Adrenal gland (tissue), 12 donors: Measurements from ENCODE around the gene FOXJ3. TPM values are rescaled to one million over a fixed set of nuclear protein-coding genes. Genes with fewer than 3 reads are reported as not detected.

Source experiments
- DNase-seq, 7 donors: peaks; one replicate each; pipeline ENCODE4 v3.0.0-alpha.2; 2019 to 2020
- H3K27ac ChIP-seq, 5 donors: fragments of 200-600 bp; sonication (generic) in 4 of 5; 1 replicate in 3 of 5; 2 replicates in 2 of 5; pipeline versions ENCODE4 v1.5.1 to v1.8.0; 2016 to 2020; ENCODE audit warnings: mild to moderate bottlenecking in 1 of 5
- H3K27me3 ChIP-seq: fragments of 200-600 bp; 2 replicates; pipeline ENCODE4 v1.8.0; 2021
- H3K36me3 ChIP-seq, 2 donors: fragments of 200-600 bp; replicated peaks in 1 of 2; 1 replicate in 1 of 2; 2 replicates in 1 of 2; pipeline versions ENCODE4 v1.5.1 to v1.8.0; 2018 to 2022
- H3K4me1 ChIP-seq, 2 donors: fragments of 200-600 bp; replicated peaks in 1 of 2; 1 replicate in 1 of 2; 2 replicates in 1 of 2; pipeline versions ENCODE4 v1.5.1 to v1.8.0; 2018 to 2021
- H3K4me3 ChIP-seq, 4 donors: fragments of 200-600 bp; sonication (generic) in 3 of 4; one replicate each; pipeline ENCODE4 v1.5.1; 2016 to 2018
- H3K9me3 ChIP-seq, 3 donors: fragments of 200-600 bp; sonication (generic) in 1 of 3; replicated peaks in 1 of 3; 1 replicate in 2 of 3; 2 replicates in 1 of 3; pipeline versions ENCODE4 v1.5.1 to v1.8.0; 2016 to 2021
- POLR2A ChIP-seq, 2 donors: fragments of 450-650 bp; IDR thresholded peaks; one replicate each; pipeline ENCODE4 v1.6.1; 2017; ENCODE audit warnings: antibody characterized with exemption in 2 of 2, mild to moderate bottlenecking in 2 of 2, moderate library complexity in 1 of 2
- WGBS, 4 donors: extraction: QIAGEN DNeasy Blood & Tissue Kit in 2 of 4; methylation state at CpG; one replicate each; pipeline versions ENCODE4 v1.1.5 to v1.1.7; 2013 to 2017; 5-methylcytosine and 5-hydroxymethylcytosine counted together
- intact Hi-C, 2 donors: fragments of 100-400 bp; cut with DNase I; formaldehyde crosslinking; loops; one replicate each; pipeline versions ENCODE4 v1.14.1 to v1.15.0; 2022 to 2023
- polyA plus RNA-seq, 3 donors: library from polyadenylated mRNA; stranded (reverse); fragments of 200-250 nt in 2 of 3; fragments of 350-450 nt in 1 of 3; fragmentation: Illumina TruSeq in 1 of 3; extraction: RNeasy Lipid Tissue Mini Kit (QIAGEN cat#74804) in 1 of 3; gene quantifications; one replicate each; pipeline ENCODE4 v1.2.3, GENCODE V29; 2013 to 2014
- total RNA-seq, 9 donors: library from RNA; depleted of rRNA in 4 of 9; stranded (reverse); fragments of >200 nt in 4 of 9; fragments of 120-200 nt in 1 of 9; fragmentation: NEBNext Ultra II Directional in 1 of 9; extraction: Animal tissue kit (Norgen Biotek cat#: 25700) in 1 of 9; gene quantifications; one replicate each; pipeline versions ENCODE4 v1.1.0 to v1.2.4, GENCODE V29; 2013 to 2023
- TF ChIP-seq, protein P1 (sequence below), 6 experiments: fragments of 450-650 bp in 4 of 6; fragments of 200-600 bp in 2 of 6; sonication (generic) in 1 of 6; IDR thresholded peaks; 1 replicate in 5 of 6; 2 replicates in 1 of 6; pipeline versions ENCODE4 v1.5.1 to v1.8.0; 2016 to 2021; ENCODE audit warnings: antibody characterized with exemption in 6 of 6, mild to moderate bottlenecking in 2 of 6, moderate library complexity in 1 of 6
- donor health status: healthy with polysubstance abuse.
- donor health status: Bipolar disorder and iron deficiency.
- donor health status: DM: yes; HTN: yes; CAD: no.
- donor health status: DM: no; HTN: no; CAD: no.
- donor health status: DM: no; HTN: no; CAD: no.
- donor health status: DM: yes; HTN: yes; CAD: no.

Gene FOXJ3
- total and polyA plus RNA-seq, 12 donors = 8.4 to 58.5 (median 33.4) TPM

DNA sequence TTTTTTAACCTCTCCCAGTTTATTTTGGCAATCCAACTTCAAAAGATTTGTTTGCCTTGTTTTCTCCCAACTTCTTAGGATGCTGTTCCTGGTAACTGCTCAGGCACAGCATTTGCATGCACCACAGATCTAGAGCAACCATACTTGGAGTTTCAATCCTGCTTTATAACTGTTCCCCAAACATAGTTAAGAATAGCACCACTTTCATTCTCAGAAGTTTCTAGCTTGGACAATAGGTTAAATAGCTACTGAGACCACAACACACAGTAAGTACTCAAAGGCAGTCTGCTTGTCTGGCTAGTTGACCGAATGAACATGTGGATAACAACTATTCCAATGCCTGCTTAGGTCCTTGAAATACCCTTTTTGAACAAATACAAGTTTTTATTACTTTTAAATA lies 76.8 kb downstream of the FOXJ3 start:
- H3K27me3 ChIP-seq = no peaks in the 10 kb centered on the region
- intact Hi-C loops = no loop called here
- H3K4me3 ChIP-seq = no peak overlapping the region
- no peak for TF ChIP-seq POLR2A (IDR thresholded peaks at IDR 0.05)
- TF ChIP-seq, protein P1, sequence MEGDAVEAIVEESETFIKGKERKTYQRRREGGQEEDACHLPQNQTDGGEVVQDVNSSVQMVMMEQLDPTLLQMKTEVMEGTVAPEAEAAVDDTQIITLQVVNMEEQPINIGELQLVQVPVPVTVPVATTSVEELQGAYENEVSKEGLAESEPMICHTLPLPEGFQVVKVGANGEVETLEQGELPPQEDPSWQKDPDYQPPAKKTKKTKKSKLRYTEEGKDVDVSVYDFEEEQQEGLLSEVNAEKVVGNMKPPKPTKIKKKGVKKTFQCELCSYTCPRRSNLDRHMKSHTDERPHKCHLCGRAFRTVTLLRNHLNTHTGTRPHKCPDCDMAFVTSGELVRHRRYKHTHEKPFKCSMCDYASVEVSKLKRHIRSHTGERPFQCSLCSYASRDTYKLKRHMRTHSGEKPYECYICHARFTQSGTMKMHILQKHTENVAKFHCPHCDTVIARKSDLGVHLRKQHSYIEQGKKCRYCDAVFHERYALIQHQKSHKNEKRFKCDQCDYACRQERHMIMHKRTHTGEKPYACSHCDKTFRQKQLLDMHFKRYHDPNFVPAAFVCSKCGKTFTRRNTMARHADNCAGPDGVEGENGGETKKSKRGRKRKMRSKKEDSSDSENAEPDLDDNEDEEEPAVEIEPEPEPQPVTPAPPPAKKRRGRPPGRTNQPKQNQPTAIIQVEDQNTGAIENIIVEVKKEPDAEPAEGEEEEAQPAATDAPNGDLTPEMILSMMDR (IDR thresholded peaks at IDR 0.05) = no peak
- no peak overlapping the region for H3K27ac ChIP-seq
- 83 to 94% (median 85%) methylated on average over 1 of the region's 1 CpG for WGBS, 4 donors
- H3K4me1 ChIP-seq = peaks cover 19 to 35% of the 10 kb centered on the region in 2 donors
- H3K9me3 ChIP-seq = no peaks in the 10 kb centered on the region
- no peaks in the 10 kb centered on the region for H3K36me3 ChIP-seq
- no peak for DNase-seq

DNA sequence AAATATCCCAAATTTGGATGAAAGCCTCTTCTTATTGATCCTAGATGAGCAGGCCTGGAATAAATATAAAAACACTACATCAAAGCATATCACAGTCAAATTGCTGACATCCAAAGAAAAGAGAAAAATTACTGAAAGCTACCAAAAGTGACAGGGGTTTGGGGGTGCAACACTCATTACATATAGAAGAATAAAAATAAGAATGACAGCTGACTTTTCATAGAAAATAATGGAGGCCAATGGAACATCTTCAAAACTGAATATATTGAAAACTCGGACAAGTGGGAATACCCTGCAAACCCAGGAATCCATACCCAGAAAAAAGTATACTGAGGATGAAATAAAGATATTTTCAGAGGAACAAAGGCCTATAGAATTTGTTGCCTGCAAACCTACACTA lies 84.0 kb downstream of the FOXJ3 start:
- H3K9me3 ChIP-seq = peaks cover 0 to 4% (median 0%) of the 10 kb centered on the region in 3 donors
- H3K4me1 ChIP-seq = no peaks in the 10 kb centered on the region
- DNase-seq = no peak
- no peaks in the 10 kb centered on the region for H3K36me3 ChIP-seq
- no peak overlapping the region for H3K27ac ChIP-seq
- H3K27me3 ChIP-seq = no peaks in the 10 kb centered on the region
- intact Hi-C loops = no loop called here
- TF ChIP-seq, protein P1 (IDR thresholded peaks at IDR 0.05) = no peak
- no peak for TF ChIP-seq POLR2A (IDR thresholded peaks at IDR 0.05)
- 96 to 100% (median 98%) methylated on average over 1 of the region's 1 CpG for WGBS, 4 donors
- no peak overlapping the region for H3K4me3 ChIP-seq

DNA sequence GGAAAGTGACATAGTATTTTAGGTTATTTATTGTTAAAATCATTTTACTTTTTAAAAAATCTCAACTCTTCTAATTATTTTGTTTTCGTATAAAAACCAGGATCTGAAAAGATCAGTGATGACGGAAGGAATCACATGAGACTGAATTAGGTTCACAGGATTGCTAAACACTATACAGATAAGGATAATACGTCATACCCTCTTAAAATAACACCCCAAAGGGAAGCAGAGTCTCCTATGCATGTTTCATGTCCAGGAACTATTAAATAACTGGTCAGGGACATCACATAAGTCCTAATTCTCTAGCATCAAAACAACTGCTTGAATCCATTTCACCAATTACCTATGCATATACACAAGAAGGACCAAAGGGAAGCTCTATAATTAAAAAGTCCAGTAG lies 84.9 kb downstream of the FOXJ3 start:
- WGBS, 4 donors = 60 to 80% (median 63%) methylated on average over 3 of the region's 3 CpGs
- no peak for DNase-seq
- Histone ChIP-seq H3K4me3 (no peak overlapping the region), H3K4me1 (no peaks in the 10 kb centered on the region), H3K36me3 (no peaks in the 10 kb centered on the region), H3K27me3 (no peaks in the 10 kb centered on the region), H3K27ac (no peak overlapping the region), H3K9me3 (peaks cover 0 to 4% (median 0%) of the 10 kb centered on the region in 3 donors)
- no peak for TF ChIP-seq POLR2A (IDR thresholded peaks at IDR 0.05)
- TF ChIP-seq, protein P1 (IDR thresholded peaks at IDR 0.05) = no peak
- intact Hi-C loops = no loop called here

DNA sequence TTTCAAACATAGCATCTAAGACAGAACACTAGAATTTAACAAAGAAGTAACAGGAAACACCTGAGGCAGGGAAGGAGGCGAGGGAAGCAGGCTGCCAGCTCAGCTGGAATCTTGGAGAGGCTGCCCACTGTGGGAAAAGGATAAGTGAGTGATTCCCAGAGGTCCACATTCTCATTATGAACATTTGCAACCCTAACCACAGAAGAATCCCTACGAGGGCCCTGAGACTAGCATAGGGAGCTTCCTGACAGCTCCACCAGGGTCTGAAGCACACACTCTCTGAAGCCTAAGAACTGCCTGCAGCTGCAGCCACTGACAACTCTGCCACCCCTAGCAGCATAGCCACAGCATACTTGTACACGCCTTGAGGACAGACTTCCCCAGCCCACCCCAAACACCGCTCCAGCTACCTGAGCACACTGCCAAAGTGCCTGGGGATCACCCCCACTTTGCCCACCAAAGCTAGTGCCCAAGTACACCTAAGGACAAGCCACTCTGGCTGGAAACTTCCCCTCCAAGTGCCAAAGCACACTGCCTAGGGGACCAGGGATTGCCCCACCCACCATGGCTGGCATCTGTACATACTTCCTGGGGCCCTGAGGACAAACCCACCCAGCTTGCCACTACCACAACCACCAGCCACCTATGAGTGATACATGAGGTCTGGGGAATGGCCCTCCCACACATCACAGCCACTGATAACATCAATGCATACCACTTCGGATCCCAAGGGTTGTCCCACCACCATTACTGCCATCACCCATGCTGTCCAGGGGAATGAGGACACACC lies 93.9 kb downstream of the FOXJ3 start:
- TF ChIP-seq, protein P1 (IDR thresholded peaks at IDR 0.05) = no peak
- no peak for TF ChIP-seq POLR2A (IDR thresholded peaks at IDR 0.05)
- intact Hi-C loops = no loop called here
- no peak overlapping the region for H3K4me3 ChIP-seq
- WGBS, 4 donors = 84 to 94% (median 90%) methylated on average over 4 to 5 of the region's 5 CpGs
- H3K27me3 ChIP-seq = no peaks in the 10 kb centered on the region
- no peaks in the 10 kb centered on the region for H3K4me1 ChIP-seq
- peaks cover 0 to 9% (median 0%) of the 10 kb centered on the region in 3 donors for H3K9me3 ChIP-seq
- no peak overlapping the region for H3K27ac ChIP-seq
- no peak for DNase-seq
- H3K36me3 ChIP-seq = no peaks in the 10 kb centered on the region
